Prostate gland (tissue), 2 donors: ENCODE measurements around the gene OTX2.

Experiments
- CTCF ChIP-seq, 4 experiments: fragments of 200-600 bp in 2 of 4; fragments of 450-650 bp in 2 of 4; sonication (generic) in 2 of 4; IDR thresholded peaks; 1 replicate in 3 of 4; 2 replicates in 1 of 4; pipeline ENCODE4 v1.5.1; 2016 to 2019; ENCODE audit warnings: antibody characterized with exemption in 4 of 4, mild to moderate bottlenecking in 2 of 4, moderate library complexity in 2 of 4
- POLR2A ChIP-seq: fragments of 450-650 bp; IDR thresholded peaks from one replicate; pipeline ENCODE4 v1.6.1; 2016; ENCODE audit warnings: antibody characterized with exemption, mild to moderate bottlenecking

DNA sequence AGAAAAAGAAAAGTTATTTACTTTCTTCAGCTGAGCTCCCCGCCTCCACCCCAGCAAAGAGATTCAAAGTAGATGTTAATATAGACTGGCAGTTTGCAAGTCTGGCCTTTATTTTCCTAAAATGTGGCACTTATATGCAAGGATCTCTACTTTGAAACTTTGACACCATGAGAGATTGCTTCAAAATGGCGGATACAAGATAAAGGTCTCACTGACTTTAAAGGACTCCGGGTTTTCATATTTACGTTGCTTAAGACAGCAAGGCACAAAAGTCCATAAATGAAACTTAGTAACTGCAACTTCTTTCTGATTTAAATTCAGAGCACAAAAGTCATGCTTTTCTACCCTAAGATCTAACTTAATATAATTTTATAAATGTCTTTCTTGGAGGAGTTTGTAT, 3.5 kb downstream of the OTX2 start:
- TF ChIP-seq CTCF (IDR thresholded peaks at IDR 0.05) (no peak), POLR2A (no peak)
